HG03095 (cell line): ENCODE data around the gene HMGA1.
"Not testable (repeated sequence)": the region's sequence is repeated elsewhere in the genome, so short reads cannot be mapped to it uniquely, and the experiment has no call there.

Experiments
- ATAC-seq: cut with Tn5 transposase; IDR thresholded peaks from one replicate; pipeline ENCODE4 v1.9.1; 2021; ENCODE audit warnings: moderate library complexity; ENCODE audit not compliant: unreplicated experiment

Gene HMGA1

GRCh38 chr6:34259529-34260069, 22.9 kb downstream of the HMGA1 start:
- ATAC-seq, result no peak

GRCh38 chr6:34260576-34261267, 24.0 kb downstream of the HMGA1 start:
- no peak for ATAC-seq

- ATAC-seq, result not testable (repeated sequence)
Measured at GRCh38 chr6:34263484-34263883, 26.8 kb downstream of the HMGA1 start.

- no peak for ATAC-seq
Measured at GRCh38 chr6:34267746-34268145, 31.1 kb downstream of the HMGA1 start.

- ATAC-seq, result not testable (repeated sequence)
Measured at GRCh38 chr6:34269132-34269531, 32.5 kb downstream of the HMGA1 start.

- ATAC-seq, result not testable (repeated sequence)
Measured at GRCh38 chr6:34269658-34270341, 33.1 kb downstream of the HMGA1 start.

GRCh38 chr6:34272013-34272926, 35.6 kb downstream of the HMGA1 start:
- ATAC-seq, result no peak

- ATAC-seq, result no peak
Measured at GRCh38 chr6:34273242-34273805, 36.7 kb downstream of the HMGA1 start.

GRCh38 chr6:34274129-34274528, 37.5 kb downstream of the HMGA1 start:
- no peak for ATAC-seq

- ATAC-seq, result no peak
Measured at GRCh38 chr6:34275128-34275804, 38.6 kb downstream of the HMGA1 start.

GRCh38 chr6:34276191-34276590, 39.5 kb downstream of the HMGA1 start:
- no peak for ATAC-seq

- no peak for ATAC-seq
Measured at GRCh38 chr6:34276881-34277762, 40.4 kb downstream of the HMGA1 start.

- no peak for ATAC-seq
Measured at GRCh38 chr6:34277763-34278112, 41.1 kb downstream of the HMGA1 start.

- ATAC-seq, result no peak
Measured at GRCh38 chr6:34278833-34279232, 42.2 kb downstream of the HMGA1 start.

GRCh38 chr6:34280216-34280615, 43.5 kb downstream of the HMGA1 start:
- ATAC-seq, result no peak

- ATAC-seq, result no peak
Measured at GRCh38 chr6:34281702-34282334, 45.1 kb downstream of the HMGA1 start.

- no peak for ATAC-seq
Measured at GRCh38 chr6:34284563-34285447, 48.1 kb downstream of the HMGA1 start.
